Measurements from ENCODE around the gene RELL2.

DNA sequence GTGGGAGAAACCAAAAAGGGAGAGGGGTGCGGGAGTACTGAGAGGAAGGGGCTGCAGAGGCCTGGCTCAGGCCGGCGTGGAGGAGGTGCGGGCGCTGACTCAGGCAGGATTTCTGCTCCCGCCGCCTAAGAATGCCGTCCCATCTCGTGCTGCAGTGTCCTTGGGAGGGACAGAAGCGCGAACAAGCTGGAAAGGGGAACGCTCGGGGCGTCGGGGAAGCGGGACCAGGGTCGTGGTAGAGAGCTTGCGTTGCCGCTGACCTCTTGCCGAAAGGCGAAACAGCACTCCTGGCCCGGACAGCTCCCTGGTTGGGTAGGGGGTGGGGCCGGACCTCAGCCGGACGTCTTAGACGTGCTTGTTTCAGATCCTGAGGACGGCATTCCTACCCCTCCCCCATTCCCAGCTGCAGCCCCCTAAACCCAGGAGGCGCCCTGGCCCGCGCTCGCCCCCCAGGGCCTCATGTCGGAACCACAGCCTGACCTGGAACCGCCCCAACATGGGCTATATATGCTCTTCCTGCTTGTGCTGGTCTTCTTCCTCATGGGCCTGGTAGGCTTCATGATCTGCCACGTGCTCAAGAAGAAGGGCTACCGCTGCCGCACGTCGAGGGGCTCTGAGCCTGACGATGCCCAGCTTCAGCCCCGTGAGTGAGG lies 1.1 kb downstream of the RELL2 start:
- TF ChIP-seq CTCF (IDR thresholded peaks at IDR 0.05) (peak in 3 of 4 experiments; percentile 14 to 21 (median 17)), POLR2A (IDR thresholded peaks at IDR 0.05) (no peak), POLR2AphosphoS5 (IDR thresholded peaks at IDR 0.05) (no peak)

Measured in sigmoid colon (tissue), 4 donors.